HG03575 (cell line): ENCODE results near the gene RALGAPA2.

Experiments
- ATAC-seq: cut with Tn5 transposase; IDR thresholded peaks from one replicate; pipeline ENCODE4 v1.9.1; 2021; ENCODE audit not compliant: unreplicated experiment, insufficient number of reproducible peaks, low FRiP score; ENCODE audit errors: extremely low read depth

The RALGAPA2 gene

DNA sequence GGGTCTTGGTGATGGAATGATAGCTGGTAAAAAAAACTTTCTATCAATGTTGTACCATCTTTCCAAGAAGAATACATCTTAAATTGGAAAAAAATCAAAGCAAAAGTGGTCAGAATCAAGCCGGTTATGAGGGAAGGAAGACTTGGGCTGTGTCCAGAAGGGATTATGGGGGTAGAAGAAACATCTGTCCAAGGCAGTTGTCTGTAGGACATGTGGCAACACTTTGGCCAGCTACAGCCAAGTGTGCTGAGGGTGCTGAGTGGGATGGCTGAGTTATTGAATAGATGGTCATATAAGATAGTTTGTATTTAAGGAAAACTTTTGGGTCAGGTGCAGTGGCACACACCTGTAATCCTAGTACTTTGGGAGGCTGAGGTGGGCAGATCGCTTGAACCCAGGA, 306.1 kb downstream of the RALGAPA2 start:
- ATAC-seq: no peak

DNA sequence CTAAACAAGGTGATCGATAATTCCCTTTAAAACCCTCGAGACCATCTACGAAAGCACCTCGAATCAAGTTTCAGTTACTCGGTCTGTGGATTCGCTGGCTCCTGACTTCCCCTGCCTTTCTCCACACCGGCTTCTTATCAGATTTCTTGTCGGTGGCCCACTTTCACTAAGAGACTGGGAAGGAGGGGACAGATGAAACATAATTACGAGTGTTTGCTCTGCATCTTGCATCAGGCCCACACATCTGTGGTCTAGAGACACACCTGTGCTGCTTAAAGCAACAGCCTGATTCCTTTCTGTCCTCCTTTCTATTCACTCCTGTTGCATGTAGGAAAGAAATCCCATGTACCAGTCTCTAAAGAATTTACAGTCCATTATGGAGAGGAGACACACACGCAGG, 306.8 kb downstream of the RALGAPA2 start:
- ATAC-seq: no peak

DNA sequence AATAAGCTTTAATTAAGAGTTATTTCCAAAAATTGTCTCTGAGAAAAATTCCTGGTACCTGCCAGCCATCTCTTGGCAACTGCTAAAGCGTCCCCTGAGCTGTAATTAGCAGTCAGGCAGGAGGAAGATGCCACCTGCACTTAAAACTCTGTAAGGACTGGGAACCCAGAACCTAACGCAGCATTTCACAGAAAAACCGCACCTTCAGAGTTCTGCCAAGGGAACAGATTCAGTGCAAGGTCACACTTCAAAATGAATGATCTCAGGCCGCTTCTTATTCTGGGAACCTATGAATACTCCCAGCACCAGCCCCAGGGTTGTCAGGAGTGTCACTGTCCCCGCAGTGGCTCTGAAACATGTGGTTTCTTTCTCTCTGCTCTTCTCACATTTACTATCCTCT, 307.8 kb downstream of the RALGAPA2 start:
- ATAC-seq: no peak

DNA sequence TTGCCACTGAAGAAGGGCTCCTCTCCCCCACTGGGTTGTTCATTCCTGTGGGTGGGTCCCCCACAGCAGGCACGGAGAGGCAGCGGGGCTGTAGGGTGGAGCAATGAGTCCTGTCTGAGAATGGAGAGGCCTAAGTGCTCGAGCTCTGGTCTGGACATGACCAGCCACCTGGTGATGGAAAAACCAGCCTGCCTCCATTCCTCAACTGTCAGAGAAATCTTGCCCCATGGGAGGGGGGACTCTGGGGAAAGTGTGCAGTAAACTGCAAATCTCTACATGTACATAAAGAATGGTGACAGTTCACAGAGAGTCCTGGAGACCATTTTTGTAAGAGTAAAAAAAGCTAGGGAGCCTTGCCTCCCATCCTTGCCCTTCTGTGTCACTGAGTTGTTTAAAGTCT, 310.5 kb downstream of the RALGAPA2 start:
- no peak for ATAC-seq

DNA sequence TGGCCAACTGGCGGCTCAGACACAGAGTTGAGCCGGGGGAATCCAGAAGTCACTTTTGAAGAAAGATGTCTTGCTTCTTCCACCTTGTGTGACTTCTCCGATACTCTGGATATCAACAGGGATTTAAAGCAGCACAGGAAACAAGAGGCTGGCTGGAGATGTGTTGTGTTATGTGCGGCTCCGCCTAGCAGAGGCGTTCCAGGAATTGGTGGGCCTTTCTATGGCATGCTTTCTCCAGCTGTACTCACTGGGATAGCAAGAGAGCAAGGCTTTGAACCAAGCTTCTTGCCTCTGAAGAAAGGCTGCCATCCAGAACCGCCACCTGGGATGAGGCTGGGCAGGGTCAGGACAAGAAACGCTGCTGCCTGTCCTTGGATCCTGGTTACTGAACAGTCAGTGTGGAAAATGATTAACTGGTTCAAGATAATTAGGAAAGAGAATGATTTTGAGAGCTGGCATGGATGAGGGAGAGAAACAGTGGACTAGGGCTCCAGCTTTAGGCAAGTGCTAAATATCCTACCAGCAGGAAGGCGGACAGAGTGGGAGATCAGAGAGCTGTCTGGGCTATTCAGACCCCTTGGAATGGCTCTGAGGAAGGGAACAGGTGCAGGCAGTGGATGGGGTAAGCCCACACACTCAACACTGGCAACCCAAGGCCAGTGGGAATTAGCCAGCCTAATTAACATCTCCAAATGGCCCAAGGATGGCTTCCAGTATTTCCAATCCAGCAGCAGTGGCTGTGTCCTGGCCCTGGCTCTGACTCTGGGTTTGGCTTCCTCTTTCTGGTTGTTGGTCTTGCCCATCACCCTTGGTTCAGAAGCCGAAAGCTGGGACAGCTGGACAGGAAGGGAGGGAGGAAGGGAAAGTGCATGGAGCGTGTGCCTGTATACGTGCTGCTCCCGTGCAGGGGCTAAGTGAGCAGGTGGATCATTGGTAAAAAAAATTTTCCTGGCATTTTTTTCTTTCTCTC, 312.6 kb downstream of the RALGAPA2 start:
- no peak for ATAC-seq

DNA sequence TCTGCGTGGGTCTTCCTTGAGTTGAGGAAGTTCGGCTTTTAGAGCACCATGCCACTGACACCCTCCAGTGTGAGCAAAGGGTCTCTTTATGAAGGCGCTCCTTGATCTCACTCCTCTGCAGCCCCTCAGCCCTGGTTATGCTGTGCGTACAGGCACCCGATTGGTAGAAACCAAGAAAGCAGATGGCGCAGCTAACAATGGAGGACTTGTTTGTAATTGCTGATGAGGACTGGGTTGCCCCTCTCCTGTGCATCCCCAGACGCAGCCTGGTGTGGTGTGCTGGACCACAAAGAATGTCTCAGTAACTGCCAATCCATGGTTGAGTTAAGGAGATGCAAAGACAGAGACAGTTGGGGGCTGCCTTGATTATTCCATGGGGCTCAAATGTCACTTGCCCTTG, 314.3 kb downstream of the RALGAPA2 start:
- no peak for ATAC-seq

DNA sequence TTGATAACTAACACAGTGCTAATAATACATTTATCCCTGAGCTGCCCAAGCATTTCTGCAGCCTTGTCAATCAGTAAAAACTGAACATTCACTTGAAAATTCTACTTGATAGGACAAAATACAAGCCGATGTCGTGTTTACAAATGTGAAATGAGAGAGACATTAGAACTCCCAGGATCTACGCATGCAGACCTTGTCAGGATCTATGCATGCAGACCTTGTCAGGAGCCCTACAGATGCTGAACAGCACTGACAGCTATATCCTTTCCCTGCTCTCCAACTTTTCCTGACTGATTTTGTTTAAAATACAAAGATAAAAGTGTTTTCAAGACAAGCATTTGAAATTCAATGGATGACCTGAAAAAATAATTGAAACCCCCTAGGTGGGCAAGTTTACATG, 315.6 kb downstream of the RALGAPA2 start:
- ATAC-seq: no peak

DNA sequence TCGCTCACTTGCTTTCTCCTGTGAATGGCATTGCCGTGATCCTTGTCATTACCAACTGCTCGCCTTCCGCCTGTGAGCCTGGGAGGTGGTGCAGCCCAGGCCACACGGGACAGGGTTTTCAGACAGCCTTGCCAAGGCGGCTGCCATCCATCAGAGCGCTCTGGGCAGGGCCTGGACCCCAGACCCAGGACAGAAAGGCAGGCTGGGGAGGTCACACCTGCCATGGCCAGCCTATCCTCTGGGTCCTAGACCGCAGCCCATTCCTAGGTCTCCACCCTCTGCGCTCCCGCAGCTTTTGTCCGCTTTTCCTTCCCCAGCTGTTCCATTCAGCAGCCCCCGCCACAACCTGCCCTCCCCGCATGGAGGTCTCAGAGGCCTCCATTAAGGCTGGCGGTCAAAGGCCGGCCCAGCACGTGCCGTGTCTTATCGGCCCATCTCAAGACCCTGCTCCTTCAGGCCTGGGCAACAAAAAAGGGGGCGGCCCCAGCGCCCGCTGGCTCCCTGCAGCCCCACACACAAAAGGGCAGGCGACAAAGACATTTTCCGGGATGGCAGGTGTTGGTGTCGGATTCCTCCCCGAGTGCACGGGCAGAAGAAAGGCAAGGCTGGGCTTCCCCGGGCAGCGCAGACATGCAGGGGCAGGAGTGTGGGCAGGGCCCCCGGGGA, 316.4 kb downstream of the RALGAPA2 start:
- ATAC-seq: no peak

DNA sequence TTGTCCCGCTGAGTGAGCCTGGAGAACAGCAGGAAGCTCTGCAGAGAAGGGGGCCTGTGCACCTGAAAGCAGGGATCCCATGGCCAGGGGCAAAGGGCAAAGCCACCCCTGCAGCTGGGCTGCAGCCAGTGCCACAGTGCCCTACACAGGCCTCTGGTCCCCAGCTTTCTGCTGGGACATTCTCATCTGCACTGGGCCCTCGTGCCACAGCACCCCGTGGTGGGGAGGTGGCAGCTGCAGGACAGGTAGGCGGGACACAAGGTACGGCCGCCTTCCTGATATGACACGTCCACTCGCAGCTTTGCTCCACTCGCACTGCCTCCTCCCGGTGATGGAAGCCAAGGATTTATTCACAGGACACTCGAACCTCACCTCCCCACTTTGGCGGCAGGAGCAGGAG, 317.4 kb downstream of the RALGAPA2 start:
- ATAC-seq: no peak

DNA sequence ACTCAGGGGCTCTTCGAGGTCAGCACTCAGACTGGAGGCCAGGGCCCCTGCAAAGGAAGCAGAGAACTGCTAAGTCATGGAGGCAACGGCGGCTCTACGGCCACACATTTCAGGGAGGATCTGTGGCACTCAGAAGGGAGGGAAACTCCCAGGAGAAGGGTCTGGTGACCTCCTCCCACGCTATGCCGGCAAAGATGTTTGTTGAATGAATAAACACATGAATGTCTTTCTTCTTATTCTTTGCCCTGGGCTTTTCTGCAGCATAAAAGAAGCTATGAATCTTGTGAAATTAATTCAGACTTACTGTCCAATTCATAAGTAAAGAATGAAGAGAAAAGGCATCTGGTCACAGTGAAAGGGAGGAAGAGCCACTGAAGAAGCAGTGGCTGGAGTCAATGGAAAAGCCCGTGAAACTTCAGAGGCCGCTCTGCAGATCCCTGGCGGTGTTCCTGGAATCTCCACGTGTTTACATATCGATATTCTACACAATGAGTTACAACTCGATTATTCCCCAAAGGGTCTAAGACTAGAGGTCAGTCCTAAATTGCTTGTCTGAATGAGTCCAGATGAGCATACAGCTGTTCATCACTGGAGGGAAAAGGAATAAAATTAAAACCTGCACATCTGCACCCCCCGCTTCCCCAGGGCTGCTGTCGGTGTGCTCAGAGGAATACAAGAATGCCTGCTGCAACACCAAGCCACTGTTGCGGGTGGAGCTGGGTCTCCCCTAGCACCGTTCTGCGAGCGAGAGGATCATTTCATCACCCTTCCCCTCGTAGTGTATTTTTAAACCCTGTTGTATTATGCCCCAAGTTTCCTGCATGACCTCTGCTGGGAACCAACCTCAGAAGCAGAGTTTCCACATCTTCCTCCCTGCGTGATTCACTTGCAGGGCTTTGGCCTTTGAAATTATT, 319.0 kb downstream of the RALGAPA2 start:
- ATAC-seq: no peak

DNA sequence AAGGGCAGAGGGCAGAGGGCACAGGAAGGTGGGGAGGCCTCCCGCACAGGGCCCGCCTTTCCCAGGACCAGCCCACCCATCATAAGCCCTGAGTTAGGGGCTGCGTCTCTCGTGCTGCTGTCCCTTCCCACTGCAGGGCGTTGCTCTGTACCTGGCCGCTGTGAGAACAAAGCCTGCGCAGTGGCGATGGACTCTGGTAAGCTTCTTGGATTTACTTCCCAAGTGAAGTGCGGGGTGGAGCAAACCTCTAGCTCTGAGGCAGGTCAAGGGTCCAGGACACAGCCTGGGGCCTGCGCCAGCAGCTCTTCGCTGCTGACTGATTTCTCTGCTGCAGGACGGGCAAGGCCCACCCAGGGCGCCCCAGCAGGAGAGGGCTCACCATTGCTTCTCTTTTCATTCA, 320.7 kb downstream of the RALGAPA2 start:
- ATAC-seq: no peak

DNA sequence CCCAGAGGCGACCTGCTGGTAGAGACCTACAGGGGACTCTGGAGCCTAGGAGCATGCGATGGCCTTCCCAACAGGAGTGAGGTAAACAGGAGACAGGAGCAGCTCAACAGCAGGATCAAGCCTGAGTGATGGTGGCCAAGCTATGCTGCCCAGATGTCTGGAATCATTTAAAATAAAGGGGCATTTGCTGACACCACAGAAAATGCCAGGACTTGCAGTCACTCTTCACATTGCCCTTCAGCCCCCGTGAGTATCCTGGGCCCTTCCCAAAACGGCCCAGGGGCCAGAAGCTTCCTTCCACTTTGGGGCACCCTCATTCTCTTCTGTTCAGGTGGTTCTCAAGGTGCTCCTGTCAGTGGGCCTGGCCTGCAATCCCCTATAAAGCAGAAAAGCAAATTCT, 321.3 kb downstream of the RALGAPA2 start:
- ATAC-seq: no peak

DNA sequence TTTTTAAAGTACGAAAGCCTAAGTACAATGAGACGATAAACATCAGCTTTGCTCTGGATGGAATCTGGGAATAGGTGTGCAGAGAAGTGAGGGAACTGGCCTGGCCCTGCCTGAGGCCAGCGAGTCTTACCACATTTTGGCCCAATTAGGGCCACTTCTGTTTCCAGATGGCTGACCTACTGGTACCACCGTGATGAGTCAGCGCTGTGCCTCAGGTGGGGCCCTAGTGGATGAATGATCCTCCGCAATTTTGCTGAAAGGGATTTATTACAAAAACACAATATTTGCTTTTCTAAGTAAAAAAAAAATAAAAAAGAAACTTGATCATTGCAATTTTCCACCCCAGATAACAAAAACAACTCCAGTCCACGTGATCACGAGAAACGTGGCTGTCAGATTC, 322.1 kb downstream of the RALGAPA2 start:
- ATAC-seq: no peak

DNA sequence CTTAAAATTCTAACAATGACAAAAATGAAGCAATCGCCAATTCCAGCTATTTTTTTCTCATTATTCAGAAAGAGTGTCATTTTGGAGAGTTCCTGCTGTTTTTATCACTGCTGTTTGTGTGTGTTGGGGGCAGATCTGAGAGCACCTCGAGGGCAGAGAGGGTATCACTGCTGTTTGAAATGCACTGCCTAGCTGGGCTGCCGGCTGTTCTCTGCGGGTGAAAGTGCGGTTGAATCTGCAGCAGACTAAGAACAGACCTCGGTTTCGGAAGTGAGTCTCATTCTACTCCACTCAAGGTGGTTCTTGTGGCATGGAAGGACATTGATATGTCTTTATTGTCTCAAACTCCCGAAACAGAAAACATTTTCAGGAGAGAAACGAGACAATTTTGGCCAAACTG, 326.3 kb downstream of the RALGAPA2 start:
- no peak for ATAC-seq

DNA sequence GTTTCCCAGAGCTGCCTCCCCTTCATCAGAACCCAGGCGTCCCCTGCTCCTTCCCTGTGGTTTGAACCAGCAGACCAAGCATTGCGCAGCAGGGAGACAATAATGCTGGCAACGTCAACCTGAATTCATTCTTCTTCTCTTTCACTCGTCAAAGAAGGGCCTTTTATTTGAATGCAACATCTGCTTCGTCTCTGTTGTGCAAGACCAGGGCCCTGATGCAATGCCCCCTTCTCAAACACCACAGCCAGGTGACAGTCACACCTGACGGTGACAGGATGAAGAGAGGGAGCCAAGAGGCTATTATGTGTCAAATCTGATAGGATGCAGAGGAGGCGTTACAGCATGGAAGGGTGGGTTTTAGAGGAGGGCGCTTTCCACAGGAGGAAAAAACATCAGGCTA, 336.6 kb downstream of the RALGAPA2 start:
- ATAC-seq: no peak

DNA sequence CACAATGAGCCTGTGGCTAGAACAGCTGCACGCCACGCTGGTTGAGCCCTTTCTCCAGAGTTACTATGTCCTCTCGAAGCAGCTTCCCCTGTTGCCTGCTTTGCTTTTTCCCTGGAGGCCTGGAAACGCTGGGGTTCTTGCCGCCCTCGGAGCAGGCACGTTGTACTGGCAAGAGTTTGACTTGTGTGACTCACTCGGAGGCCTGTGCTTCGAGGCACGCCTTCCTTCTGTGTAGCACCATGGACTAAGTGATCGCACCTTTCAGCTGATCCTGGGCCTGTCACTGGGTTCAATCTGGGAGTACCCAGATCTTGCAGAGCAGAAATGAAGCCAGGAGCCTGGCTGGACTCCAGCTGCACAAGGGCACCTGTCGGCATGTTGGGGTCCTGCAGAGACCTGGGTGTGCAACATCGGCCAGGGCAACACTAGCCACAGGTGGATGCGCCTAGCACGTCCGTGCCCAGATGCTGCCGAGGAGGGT, 339.3 kb downstream of the RALGAPA2 start:
- no peak for ATAC-seq

DNA sequence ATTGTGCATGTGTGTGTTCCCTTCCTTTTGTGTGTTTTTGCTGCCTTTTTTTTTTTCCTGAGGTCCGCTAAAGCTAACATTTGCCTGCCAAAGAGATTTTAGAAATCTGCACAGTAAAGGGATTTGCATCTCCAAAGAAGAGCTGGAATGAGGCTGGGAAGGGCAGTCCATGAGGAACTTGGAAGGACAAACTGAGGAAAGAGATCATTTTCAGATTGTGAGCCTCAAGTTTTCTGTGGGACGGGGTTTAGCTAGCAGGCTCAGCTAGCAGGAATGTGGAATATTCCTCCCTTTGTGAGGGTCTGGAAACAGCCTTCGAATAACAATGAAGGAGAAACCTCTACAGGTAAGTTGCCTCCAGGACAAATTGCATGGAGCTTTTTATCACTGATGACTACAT, 340.8 kb downstream of the RALGAPA2 start:
- ATAC-seq: no peak

DNA sequence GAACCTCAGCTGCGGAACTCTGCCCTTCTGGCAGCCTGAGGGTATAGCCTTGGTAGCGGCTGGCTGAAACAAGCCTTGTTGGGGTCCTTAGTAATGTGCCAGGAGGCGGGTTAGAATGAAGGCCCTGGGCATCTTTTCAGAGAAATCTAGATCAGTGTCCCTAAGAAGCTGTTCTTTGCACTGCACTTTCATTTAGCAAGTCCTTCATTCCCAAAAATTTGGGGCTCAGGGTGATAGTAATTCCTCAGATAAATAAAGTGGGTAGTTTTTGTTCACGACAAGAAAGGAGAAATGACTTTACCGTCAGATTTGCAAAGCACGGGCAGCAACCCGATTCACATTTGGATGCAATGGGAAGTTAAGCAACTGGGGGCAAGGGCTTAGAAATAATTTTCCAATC, 341.4 kb downstream of the RALGAPA2 start:
- no peak for ATAC-seq

DNA sequence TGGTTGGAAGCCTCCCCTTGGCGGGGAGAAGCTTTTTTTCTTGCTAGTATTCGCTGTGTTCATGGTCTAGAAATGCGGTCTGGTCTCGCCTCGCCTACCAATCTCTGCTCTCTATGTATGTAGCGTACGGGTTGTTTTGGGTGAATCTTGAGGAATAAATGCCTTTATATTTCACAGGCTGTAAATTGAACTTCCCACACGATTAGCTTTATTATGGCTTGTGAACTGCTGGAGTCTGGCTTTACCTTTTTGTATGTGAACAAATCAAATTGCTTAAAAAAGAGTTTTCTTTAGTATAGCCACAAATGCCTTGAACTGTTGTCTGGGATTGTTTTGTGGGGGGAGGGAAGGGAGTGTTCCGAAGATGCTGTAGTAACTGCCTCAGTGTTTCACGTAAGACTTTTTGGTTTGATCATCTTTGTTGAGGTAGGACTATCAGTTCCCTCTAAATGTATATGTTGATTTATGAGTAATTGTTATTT, 342.3 kb downstream of the RALGAPA2 start:
- no peak for ATAC-seq
